Activated CD4-positive, alpha-beta memory T cell treated with anti-CD3 and anti-CD28 coated beads, Interleukin-2, amount 10 ng/mL, durations not matched to agents 7 days and 5 days (primary cell): ENCODE measurements around the gene MAPK8. TPM values are rescaled to one million over a fixed set of nuclear protein-coding genes. Genes with fewer than 3 reads are reported as not detected.
"Not testable (repeated sequence)": the region's sequence is repeated elsewhere in the genome, so short reads cannot be mapped to it uniquely, and the experiment has no call there.

Source experiments
- CTCF ChIA-PET: fragments of 350-600 bp; sonication (Branson Sonifier 250); formaldehyde crosslinking; loops from one replicate; lab custom pipeline; 2021; ENCODE audit warnings: antibody characterized with exemption, inconsistent platforms; lab: Charles Lee
- POLR2A ChIA-PET: fragments of 350-600 bp; sonication (Branson Sonifier 250); formaldehyde crosslinking; loops from one replicate; lab custom pipeline; 2021; ENCODE audit warnings: antibody characterized with exemption; lab: Charles Lee
- DNase-seq: peaks from one replicate; pipeline ENCODE4 v3.0.0-alpha.2; 2020
- H3K27ac Mint-ChIP-seq: one replicate; pipeline ENCODE4 v1.8.0; 2021; ENCODE audit warnings: mild to moderate bottlenecking, mixed read lengths
- H3K27me3 Mint-ChIP-seq: one replicate; pipeline ENCODE4 v1.8.0; 2021; ENCODE audit warnings: mixed read lengths
- H3K36me3 Mint-ChIP-seq: one replicate; pipeline ENCODE4 v1.8.0; 2021; ENCODE audit warnings: low read depth, mixed read lengths
- H3K4me1 Mint-ChIP-seq: one replicate; pipeline ENCODE4 v1.8.0; 2021; ENCODE audit warnings: mixed read lengths
- H3K4me3 Mint-ChIP-seq: one replicate; pipeline ENCODE4 v1.8.0; 2021; ENCODE audit warnings: mild to moderate bottlenecking, mixed read lengths
- H3K9me3 Mint-ChIP-seq: one replicate; pipeline ENCODE4 v1.8.0; 2021; ENCODE audit warnings: mixed read lengths
- total RNA-seq, 2 experiments: library from RNA; stranded (reverse); gene quantifications; one replicate each; pipeline ENCODE4 v1.2.3, GENCODE V29; 2021

Gene MAPK8
- total RNA-seq, result 10 to 100 TPM; 46.2 to 48.2 TPM

DNA sequence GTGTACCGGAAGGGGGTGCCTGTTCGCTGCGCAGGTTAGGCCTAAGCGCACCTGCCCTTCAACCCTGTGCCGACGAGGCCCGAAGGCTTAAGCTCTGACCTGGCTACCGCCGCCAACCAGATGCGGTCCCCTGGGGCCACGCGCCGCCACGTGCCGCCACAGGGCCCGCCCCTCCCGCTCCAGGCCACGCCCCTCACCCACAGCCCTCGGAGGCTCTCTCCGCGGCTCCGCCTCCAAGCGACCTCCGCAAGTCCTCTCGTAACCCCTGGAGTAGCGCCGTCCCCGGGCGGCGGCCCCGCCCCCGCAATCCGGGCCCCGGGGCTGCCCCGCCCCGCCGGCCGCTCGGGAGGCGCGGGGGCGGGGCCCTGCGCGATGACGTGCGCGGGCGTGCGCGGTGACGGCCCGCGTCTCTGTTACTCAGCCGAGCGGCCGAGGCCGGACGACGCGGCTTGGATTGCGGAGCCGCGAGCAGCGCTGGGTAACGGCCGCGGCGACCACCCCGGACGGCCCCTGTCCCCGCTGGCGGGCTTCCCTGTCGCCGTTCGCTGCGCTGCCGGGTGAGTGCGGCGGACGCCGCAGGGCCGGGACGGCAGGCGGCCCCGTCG lies at the start of gene MAPK8:
TSS of gene MAPK8 (plus strand) at position 413 of the 605 bp plus-strand sequence. CDS start 94,984 bp downstream, outside the sequence.
- Mint-ChIP-seq H3K4me3 (peak within 1 kb of the TSS; percentile 86), H3K36me3 (peaks cover 3% of the 10 kb centered on the region), H3K27ac (peak within 1 kb of the TSS; percentile 58), H3K4me1 (peaks cover 38% of the 10 kb centered on the region), H3K27me3 (peaks cover 4% of the 10 kb centered on the region), H3K9me3 (no peaks in the 10 kb centered on the region)
- DNase-seq, result peak; percentile 91
- CTCF ChIA-PET, result no interaction called here
- POLR2A ChIA-PET, result interaction anchor here (0.5 kb wide), 1 partner anchor 1232 kb away, joined by 3 read pairs; the partner anchor contains the start of gene ERCC6

DNA sequence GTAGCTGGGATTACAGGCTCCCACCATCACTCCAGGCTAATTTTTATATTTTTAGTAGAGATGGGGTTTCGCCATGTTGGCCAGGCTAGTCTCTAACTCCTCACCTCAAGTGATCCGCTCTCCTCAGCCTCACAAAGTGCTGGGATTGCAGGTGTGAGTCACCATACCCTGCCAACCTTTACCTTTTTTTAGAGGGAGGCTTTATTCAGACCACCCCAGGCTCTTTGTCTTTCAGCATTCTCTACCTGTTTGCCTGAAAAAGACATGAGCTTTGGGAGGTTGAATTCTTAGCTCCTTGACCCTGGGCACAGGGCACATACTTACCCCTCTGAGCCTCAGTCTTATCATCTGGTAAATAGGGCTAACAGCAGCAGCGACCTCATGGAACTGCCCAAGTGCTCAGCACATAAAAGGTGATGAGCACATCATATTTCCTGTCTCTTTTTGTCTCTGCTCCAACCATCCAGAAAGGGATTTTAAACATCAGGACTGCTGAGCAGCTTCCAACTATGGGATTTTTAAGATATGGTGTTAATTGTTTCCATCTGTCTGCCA lies 49.0 kb upstream of the MAPK8 start:
- DNase-seq, result no peak
- peaks cover 30% of the 10 kb centered on the region for H3K27me3 Mint-ChIP-seq
- H3K9me3 Mint-ChIP-seq, result no peaks in the 10 kb centered on the region
- no peak overlapping the region for H3K27ac Mint-ChIP-seq
- ChIA-PET POLR2A (no interaction called here), CTCF (no interaction called here)
- no peaks in the 10 kb centered on the region for H3K4me1 Mint-ChIP-seq
- H3K36me3 Mint-ChIP-seq, result no peaks in the 10 kb centered on the region
- no peak overlapping the region for H3K4me3 Mint-ChIP-seq

DNA sequence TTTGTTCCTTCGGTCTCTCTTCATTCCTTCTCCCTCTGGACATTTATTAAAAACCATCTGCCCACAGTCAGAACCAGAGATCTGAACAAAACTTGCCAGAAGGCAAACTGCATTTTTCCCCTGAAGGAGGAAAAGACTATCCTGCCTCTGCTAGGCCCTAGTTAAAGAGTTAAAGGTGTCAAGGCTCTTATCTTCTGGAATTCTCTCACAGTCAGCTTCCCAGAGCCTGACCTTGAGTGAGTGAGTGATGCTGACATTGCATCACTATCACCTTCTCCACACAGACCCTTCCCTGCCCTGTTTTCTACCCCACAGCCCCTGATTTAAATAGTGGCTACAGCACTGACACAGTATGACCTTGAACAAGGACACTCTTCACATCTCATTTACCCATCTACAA lies 48.4 kb upstream of the MAPK8 start:
- POLR2A ChIA-PET, result no interaction called here
- H3K4me3 Mint-ChIP-seq, result no peak overlapping the region

DNA sequence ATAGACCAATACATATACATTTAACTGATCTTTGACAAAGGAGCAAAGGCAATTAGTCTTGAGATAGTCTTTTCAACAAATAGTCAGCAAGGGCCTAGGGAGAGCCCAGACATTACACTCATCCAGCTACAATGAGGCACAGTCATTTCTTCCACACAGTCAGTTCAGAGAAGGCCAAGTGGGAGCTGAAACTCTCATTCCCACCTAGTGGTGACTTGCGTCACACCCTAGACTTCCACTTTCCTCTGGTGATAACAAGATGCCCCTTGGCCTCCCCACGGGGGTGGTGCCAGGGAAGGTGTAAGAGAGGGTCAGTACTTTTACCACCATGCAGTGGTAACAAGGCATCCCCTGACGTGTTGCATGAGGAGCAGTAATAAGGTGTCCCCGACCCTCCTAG lies 39.9 kb upstream of the MAPK8 start:
- no peaks in the 10 kb centered on the region for H3K9me3 Mint-ChIP-seq
- H3K27ac Mint-ChIP-seq, result no peak overlapping the region
- no peak overlapping the region for H3K4me3 Mint-ChIP-seq
- no peaks in the 10 kb centered on the region for H3K36me3 Mint-ChIP-seq
- H3K27me3 Mint-ChIP-seq, result peaks cover 31% of the 10 kb centered on the region
- no peak for DNase-seq
- ChIA-PET POLR2A (no interaction called here), CTCF (no interaction called here)
- H3K4me1 Mint-ChIP-seq, result no peaks in the 10 kb centered on the region

More for the DNA sequence above, 48.4 kb upstream of the MAPK8 start:
- DNase-seq, result no peak
- no peaks in the 10 kb centered on the region for H3K36me3 Mint-ChIP-seq
- no peak overlapping the region for H3K27ac Mint-ChIP-seq
- H3K27me3 Mint-ChIP-seq, result peaks cover 31% of the 10 kb centered on the region
- no peaks in the 10 kb centered on the region for H3K4me1 Mint-ChIP-seq
- CTCF ChIA-PET, result no interaction called here
- H3K9me3 Mint-ChIP-seq, result no peaks in the 10 kb centered on the region

DNA sequence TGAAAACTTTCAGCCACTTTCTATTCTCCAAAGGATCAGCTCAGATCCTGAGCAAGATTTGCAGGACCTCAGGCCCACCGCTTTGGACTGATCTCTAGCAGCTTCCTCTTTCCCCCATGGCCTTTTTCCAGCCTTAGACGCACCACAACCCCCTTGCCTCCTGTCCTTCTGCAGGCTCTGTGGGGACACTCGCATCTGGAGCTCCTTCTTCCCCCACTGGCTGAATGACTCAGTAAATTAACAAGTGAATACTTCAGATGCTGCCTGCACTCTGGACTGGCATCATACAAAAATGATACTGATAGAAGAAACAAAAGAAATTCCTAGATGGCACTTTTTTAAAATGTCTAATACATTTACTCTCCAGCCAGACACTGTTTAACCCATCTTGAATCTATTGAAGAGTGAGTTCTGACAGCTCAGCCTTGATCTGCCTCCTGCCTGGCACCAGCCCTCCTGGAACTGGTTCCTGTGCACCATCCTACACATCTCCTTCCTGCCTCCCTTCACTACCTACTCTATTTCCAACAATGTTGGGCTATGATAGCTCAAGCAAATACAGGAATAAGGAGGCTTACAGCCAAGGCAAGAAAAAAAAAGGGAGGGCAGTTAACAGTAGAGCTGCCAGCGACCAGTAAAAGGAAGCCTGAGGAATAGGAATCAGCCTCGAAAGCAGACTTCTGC lies 35.3 kb upstream of the MAPK8 start:
- H3K9me3 Mint-ChIP-seq, result no peaks in the 10 kb centered on the region
- H3K4me3 Mint-ChIP-seq, result no peak overlapping the region
- H3K27ac Mint-ChIP-seq, result no peak overlapping the region
- H3K4me1 Mint-ChIP-seq, result no peaks in the 10 kb centered on the region
- H3K36me3 Mint-ChIP-seq, result no peaks in the 10 kb centered on the region
- H3K27me3 Mint-ChIP-seq, result peaks cover 24% of the 10 kb centered on the region
- ChIA-PET CTCF (no interaction called here), POLR2A (no interaction called here)
- no peak for DNase-seq

DNA sequence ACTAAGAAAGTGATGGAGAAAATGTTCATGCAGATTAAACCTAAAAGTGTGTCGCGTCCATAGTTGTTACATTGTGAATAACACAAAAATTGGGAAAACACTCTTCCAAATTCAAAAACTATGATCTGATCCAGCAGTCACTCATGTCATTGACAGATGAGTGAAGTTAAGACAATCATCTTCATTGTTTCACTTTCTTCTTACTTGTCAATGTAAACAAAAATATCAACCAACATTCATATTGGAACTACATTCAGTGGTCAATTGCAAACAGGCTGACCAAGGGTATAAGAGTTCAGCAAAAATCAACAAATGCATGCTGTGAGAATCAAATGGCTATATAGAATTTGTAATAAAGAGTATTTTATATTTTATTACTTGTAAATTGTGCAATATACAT lies 33.8 kb upstream of the MAPK8 start:
- H3K9me3 Mint-ChIP-seq, result no peaks in the 10 kb centered on the region
- H3K27me3 Mint-ChIP-seq, result peaks cover 18% of the 10 kb centered on the region
- H3K4me3 Mint-ChIP-seq, result no peak overlapping the region
- ChIA-PET CTCF (no interaction called here), POLR2A (no interaction called here)
- DNase-seq, result no peak
- no peaks in the 10 kb centered on the region for H3K36me3 Mint-ChIP-seq
- H3K4me1 Mint-ChIP-seq, result no peaks in the 10 kb centered on the region
- no peak overlapping the region for H3K27ac Mint-ChIP-seq

DNA sequence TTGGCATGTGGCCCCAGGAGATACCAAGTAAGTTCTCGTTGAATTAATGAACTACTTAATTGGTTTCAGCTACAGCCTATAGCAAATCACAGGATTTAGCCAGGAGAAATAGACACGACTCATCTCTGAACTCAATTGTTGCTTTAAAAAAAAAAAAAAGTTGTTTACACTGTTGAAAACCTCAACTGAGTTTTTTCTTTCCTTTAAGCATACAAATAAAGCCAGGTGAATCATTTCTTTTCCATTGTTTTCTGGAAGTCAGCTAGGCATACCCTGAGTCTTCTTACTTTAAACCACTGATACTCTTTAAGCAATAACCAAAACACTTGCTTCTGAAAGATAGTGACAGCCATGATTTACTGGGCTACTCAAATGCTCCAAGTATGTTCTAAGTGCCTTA lies 32.7 kb upstream of the MAPK8 start:
- POLR2A ChIA-PET, result no interaction called here

DNA sequence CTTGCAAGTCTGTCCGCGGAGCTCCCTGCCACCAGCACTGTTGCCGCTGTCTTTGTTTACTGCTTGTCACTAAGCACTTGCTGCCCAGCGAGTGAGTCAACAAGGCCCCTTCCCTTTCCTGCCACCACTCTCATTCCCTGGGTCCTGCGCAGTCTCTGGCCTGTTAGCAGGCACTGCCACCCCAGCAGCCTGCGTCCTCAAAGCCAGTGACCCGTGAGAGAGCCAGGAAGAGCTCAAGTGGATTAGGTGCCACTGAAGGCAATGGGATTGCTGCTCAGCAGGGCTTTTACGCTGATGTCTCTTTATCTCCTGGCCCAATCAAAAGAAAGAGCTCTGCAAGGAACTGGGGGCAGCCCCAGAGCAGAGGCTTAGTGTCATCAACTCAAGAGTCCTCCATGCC lies 31.8 kb upstream of the MAPK8 start, which contains the start of gene FRMPD2:
TSS of gene FRMPD2 (minus strand) at position 61 of the 400 bp plus-strand sequence. CDS start 129 bp downstream, outside the sequence.
- Mint-ChIP-seq H3K27ac (no peak within 1 kb of the TSS), H3K36me3 (no peaks in the 10 kb centered on the region), H3K4me1 (no peaks in the 10 kb centered on the region), H3K9me3 (peaks cover 2% of the 10 kb centered on the region), H3K4me3 (no peak within 1 kb of the TSS), H3K27me3 (peaks cover 26% of the 10 kb centered on the region)
- POLR2A ChIA-PET, result no interaction called here
- CTCF ChIA-PET, result no interaction called here
- DNase-seq, result no peak

More for the DNA sequence above, 32.7 kb upstream of the MAPK8 start:
- no peaks in the 10 kb centered on the region for H3K36me3 Mint-ChIP-seq
- H3K4me3 Mint-ChIP-seq, result no peak overlapping the region
- H3K4me1 Mint-ChIP-seq, result no peaks in the 10 kb centered on the region
- H3K27me3 Mint-ChIP-seq, result peaks cover 26% of the 10 kb centered on the region
- CTCF ChIA-PET, result no interaction called here
- H3K27ac Mint-ChIP-seq, result no peak overlapping the region
- H3K9me3 Mint-ChIP-seq, result peaks cover 2% of the 10 kb centered on the region
- no peak for DNase-seq

DNA sequence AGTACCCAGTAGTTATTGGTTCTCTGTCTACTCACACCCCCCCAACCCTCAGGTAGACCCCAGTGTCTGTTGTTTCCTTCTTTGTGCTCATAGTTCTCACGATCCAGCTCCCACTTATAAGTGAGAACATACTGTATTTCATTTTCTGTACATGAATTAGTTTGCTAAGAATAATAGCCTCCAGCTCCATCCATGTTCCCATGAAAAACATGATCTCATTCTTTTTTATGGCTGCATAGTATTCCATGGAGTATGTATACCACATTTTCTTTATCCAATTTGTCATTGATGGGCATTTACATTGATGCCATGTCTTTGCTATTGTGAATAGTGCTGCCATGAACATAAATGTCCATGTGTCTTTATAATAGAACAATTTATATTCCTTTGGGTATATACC lies 29.4 kb upstream of the MAPK8 start:
- H3K9me3 Mint-ChIP-seq, result peaks cover 9% of the 10 kb centered on the region
- ChIA-PET CTCF (no interaction called here), POLR2A (no interaction called here)
- peaks cover 24% of the 10 kb centered on the region for H3K27me3 Mint-ChIP-seq
- no peak overlapping the region for H3K4me3 Mint-ChIP-seq
- no peaks in the 10 kb centered on the region for H3K36me3 Mint-ChIP-seq
- no peaks in the 10 kb centered on the region for H3K4me1 Mint-ChIP-seq
- H3K27ac Mint-ChIP-seq, result no peak overlapping the region
- no peak for DNase-seq

DNA sequence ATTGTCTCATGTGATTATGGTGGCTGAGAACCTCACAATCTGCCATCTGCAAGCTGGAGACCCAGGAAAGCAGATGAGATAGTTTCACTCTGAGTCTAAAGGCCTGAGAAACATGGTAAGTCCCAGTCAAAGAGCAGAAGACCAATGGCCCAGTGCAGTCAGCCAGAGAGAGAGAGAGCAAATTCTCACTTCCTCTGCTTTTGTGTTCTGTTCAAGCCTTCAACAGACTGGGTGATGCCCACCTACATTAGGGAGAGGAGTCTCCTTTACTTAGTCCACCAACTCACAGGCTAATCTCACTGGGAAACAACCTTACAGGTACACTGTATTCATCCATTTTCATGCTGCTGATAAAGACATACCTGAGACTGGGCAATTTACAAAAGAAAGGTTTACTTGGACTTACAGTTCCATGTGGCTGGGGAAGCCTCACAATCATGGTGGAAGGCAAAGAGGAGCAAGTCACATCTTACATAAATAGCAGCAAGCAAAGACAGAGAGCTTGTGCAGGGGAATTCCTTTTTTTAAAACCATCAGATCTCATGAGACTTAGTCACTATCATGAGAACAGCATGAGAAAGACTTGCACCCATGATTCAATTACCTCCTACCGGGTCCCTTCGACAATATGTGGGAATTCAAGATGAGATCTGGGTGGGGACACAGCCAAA lies 27.3 kb upstream of the MAPK8 start:
- no peak for DNase-seq
- H3K4me1 Mint-ChIP-seq, result no peaks in the 10 kb centered on the region
- no peak overlapping the region for H3K4me3 Mint-ChIP-seq
- H3K27me3 Mint-ChIP-seq, result peaks cover 27% of the 10 kb centered on the region
- no peaks in the 10 kb centered on the region for H3K36me3 Mint-ChIP-seq
- no peak overlapping the region for H3K27ac Mint-ChIP-seq
- ChIA-PET POLR2A (no interaction called here), CTCF (no interaction called here)
- H3K9me3 Mint-ChIP-seq, result peaks cover 15% of the 10 kb centered on the region

DNA sequence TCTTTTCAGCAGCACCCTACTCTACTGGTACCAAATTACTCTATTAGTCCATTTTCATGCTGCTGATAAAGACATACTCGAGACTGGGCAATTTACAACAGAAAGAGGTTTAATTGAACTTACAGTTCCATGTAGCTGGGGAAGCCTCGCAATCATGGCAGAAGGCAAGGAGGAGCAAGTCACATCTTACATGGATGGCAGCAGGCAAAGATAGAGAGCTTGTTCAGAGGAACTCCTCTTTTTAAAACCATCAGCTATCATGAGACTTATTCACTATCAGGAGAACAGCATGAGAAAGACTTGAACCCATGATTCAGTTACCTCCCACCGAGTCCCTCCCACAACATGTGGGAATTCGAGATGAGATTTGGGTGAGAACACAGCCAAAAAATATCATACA lies 24.8 kb upstream of the MAPK8 start:
- POLR2A ChIA-PET, H3K4me1 Mint-ChIP-seq, DNase-seq, H3K27ac Mint-ChIP-seq, H3K36me3 Mint-ChIP-seq, H3K4me3 Mint-ChIP-seq: not testable (repeated sequence)
- Mint-ChIP-seq H3K9me3 (peaks cover 24% of the 10 kb centered on the region), H3K27me3 (peaks cover 36% of the 10 kb centered on the region)
- CTCF ChIA-PET, result interaction anchor here (0.6 to 1.0 kb wide), 2 partner anchors 8 to 1125 kb away, joined by 3 read pairs; no protein-coding TSS in a partner anchor

DNA sequence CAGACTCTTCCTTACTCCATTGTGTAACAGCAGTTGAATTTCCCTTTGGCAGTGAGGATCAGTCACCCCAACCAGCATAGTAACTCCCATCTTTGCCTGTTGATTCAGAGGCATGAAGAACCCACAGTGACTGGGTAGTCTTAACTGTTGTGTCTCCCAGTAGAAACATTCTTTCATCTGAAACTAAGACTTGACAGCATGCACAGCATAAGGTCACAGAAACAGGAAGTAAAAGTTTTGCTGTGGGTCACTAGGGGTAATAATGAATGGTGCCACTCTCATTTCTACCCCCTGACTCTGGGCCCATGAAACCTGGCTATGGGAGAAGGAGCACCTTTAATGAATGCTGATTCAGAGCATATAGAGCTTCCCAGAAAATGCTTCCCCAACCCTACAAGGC lies 23.6 kb upstream of the MAPK8 start:
- peaks cover 24% of the 10 kb centered on the region for H3K9me3 Mint-ChIP-seq
- DNase-seq, result no peak
- H3K27ac Mint-ChIP-seq, result no peak overlapping the region
- ChIA-PET CTCF (no interaction called here), POLR2A (no interaction called here)
- peaks cover 8% of the 10 kb centered on the region for H3K4me1 Mint-ChIP-seq
- H3K4me3 Mint-ChIP-seq, result no peak overlapping the region
- H3K27me3 Mint-ChIP-seq, result peaks cover 33% of the 10 kb centered on the region
- no peaks in the 10 kb centered on the region for H3K36me3 Mint-ChIP-seq

DNA sequence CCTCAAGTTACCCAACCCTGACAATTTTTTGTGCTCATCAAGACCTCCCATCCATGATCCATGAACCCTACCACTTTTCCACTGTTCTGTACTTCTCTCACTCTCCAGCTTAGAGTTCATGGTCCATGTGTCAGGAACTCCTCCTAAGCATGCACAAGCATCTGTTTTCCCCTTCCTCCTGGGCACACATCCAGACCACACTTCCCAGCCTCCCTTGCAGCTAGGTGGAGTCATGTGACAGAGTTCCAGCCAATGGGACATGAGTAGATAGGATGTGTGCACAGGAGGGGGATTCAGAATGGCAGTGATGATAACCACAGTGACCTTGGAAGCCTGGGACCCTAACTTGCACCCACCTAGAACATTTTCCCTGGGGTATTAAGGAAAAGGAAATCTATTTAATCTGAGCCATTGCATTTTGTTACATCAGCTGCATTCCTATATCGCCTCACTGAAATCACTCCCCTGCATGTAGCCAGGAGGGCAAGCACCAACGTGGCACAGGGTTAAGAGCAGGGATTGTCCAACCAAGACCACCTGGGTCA lies 22.4 kb upstream of the MAPK8 start:
- DNase-seq, result no peak
- H3K27ac Mint-ChIP-seq, result no peak overlapping the region
- no peak overlapping the region for H3K4me3 Mint-ChIP-seq
- ChIA-PET POLR2A (no interaction called here), CTCF (no interaction called here)
- peaks cover 23% of the 10 kb centered on the region for H3K9me3 Mint-ChIP-seq
- no peaks in the 10 kb centered on the region for H3K36me3 Mint-ChIP-seq
- H3K27me3 Mint-ChIP-seq, result peaks cover 26% of the 10 kb centered on the region
- peaks cover 19% of the 10 kb centered on the region for H3K4me1 Mint-ChIP-seq
